Measurements from ENCODE around the gene PTMA.

The PTMA gene

DNA sequence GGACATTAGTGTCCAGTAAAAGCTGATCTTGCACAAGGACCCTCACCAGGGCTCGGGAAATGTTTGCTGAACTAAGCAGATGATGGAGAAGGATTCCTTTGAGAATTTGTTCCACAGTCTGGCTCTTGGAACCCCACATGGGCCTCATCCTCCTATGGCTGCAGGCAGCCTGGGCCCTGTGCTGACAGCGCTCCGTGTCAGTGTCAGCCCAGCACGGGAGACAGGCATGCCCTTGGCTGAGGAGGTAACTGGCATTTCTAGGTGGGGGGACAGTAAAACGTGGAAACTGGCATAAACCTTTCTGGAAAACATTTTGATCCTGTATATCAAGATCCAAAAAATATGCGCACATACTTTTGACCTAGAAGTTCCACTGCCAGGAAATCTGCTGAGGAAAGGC lies 10.5 kb downstream of the PTMA start:
- H4K20me1 ChIP-seq (ENCODE audit: low read depth, low read length): no peaks in the 10 kb centered on the region
- H3K27me3 ChIP-seq (ENCODE audit: low read length): no peaks in the 10 kb centered on the region
- H3K4me3 ChIP-seq (ENCODE audit: insufficient read depth, low read length, poor library complexity, severe bottlenecking): no peak overlapping the region
- no peaks in the 10 kb centered on the region for H3K9me3 ChIP-seq (ENCODE audit: insufficient read depth, low read length)
- H2AFZ ChIP-seq (ENCODE audit: low read depth, low read length, severe bottlenecking): no peak overlapping the region
- H3K4me2 ChIP-seq (ENCODE audit: low read depth, low read length, poor library complexity, severe bottlenecking): no peak overlapping the region
- H3K9me2 ChIP-seq (replicated peaks; ENCODE audit: insufficient read depth, low read length): no peaks in the 10 kb centered on the region
- peaks cover 24% of the 10 kb centered on the region for H3F3A ChIP-seq (ENCODE audit: insufficient read depth)
- H3K36me3 ChIP-seq (ENCODE audit: low read length): 0 out of 2 replicates have a peak, but pooled peaks cover 3% of the 10 kb centered on the region
- H3K79me2 ChIP-seq (ENCODE audit: insufficient read depth, low read length): no peaks in the 10 kb centered on the region
- H3K27ac ChIP-seq (ENCODE audit: low read depth, low read length): no peak overlapping the region
- H3K9ac ChIP-seq (ENCODE audit: low read length): no peak overlapping the region
- TF ChIP-seq, protein P1, sequence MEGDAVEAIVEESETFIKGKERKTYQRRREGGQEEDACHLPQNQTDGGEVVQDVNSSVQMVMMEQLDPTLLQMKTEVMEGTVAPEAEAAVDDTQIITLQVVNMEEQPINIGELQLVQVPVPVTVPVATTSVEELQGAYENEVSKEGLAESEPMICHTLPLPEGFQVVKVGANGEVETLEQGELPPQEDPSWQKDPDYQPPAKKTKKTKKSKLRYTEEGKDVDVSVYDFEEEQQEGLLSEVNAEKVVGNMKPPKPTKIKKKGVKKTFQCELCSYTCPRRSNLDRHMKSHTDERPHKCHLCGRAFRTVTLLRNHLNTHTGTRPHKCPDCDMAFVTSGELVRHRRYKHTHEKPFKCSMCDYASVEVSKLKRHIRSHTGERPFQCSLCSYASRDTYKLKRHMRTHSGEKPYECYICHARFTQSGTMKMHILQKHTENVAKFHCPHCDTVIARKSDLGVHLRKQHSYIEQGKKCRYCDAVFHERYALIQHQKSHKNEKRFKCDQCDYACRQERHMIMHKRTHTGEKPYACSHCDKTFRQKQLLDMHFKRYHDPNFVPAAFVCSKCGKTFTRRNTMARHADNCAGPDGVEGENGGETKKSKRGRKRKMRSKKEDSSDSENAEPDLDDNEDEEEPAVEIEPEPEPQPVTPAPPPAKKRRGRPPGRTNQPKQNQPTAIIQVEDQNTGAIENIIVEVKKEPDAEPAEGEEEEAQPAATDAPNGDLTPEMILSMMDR (IDR thresholded peaks at IDR 0.05; ENCODE audit: insufficient read depth, low read length, poor library complexity, severe bottlenecking): no peak
- TF ChIP-seq EZH2phosphoT487 (conservative IDR thresholded peaks at IDR 0.05; ENCODE audit: low read length): no peak

GRCh38 chr2:231720292-231720986 lies 12.1 kb downstream of the PTMA start:
- Histone ChIP-seq H3K79me2 (ENCODE audit: insufficient read depth, low read length) (no peaks in the 10 kb centered on the region), H4K20me1 (ENCODE audit: low read depth, low read length) (no peaks in the 10 kb centered on the region), H3F3A (ENCODE audit: insufficient read depth) (peaks cover 10% of the 10 kb centered on the region), H3K27me3 (ENCODE audit: low read length) (no peaks in the 10 kb centered on the region), H2AFZ (ENCODE audit: low read depth, low read length, severe bottlenecking) (no peak overlapping the region), H3K9me2 (replicated peaks; ENCODE audit: insufficient read depth, low read length) (no peaks in the 10 kb centered on the region), H3K9ac (ENCODE audit: low read length) (no peak overlapping the region), H3K4me2 (ENCODE audit: low read depth, low read length, poor library complexity, severe bottlenecking) (no peak overlapping the region), H3K27ac (ENCODE audit: low read depth, low read length) (no peak overlapping the region), H3K9me3 (ENCODE audit: insufficient read depth, low read length) (no peaks in the 10 kb centered on the region), H3K36me3 (ENCODE audit: low read length) (no peaks in the 10 kb centered on the region), H3K4me3 (ENCODE audit: insufficient read depth, low read length, poor library complexity, severe bottlenecking) (no peak overlapping the region)
- TF ChIP-seq EZH2phosphoT487 (conservative IDR thresholded peaks at IDR 0.05; ENCODE audit: low read length): no peak
- TF ChIP-seq, protein P1 (IDR thresholded peaks at IDR 0.05; ENCODE audit: insufficient read depth, low read length, poor library complexity, severe bottlenecking): no peak

- Histone ChIP-seq H3K79me2 (ENCODE audit: insufficient read depth, low read length) (no peaks in the 10 kb centered on the region), H3K9me3 (ENCODE audit: insufficient read depth, low read length) (no peaks in the 10 kb centered on the region), H3K9ac (ENCODE audit: low read length) (no peak overlapping the region), H2AFZ (ENCODE audit: low read depth, low read length, severe bottlenecking) (no peak overlapping the region), H4K20me1 (ENCODE audit: low read depth, low read length) (no peaks in the 10 kb centered on the region), H3K27me3 (ENCODE audit: low read length) (no peaks in the 10 kb centered on the region), H3K4me3 (ENCODE audit: insufficient read depth, low read length, poor library complexity, severe bottlenecking) (no peak overlapping the region), H3K4me2 (ENCODE audit: low read depth, low read length, poor library complexity, severe bottlenecking) (no peak overlapping the region), H3K36me3 (ENCODE audit: low read length) (no peaks in the 10 kb centered on the region), H3F3A (ENCODE audit: insufficient read depth) (peaks cover 9% of the 10 kb centered on the region), H3K9me2 (replicated peaks; ENCODE audit: insufficient read depth, low read length) (no peaks in the 10 kb centered on the region), H3K27ac (ENCODE audit: low read depth, low read length) (no peak overlapping the region)
- TF ChIP-seq, protein P1 (IDR thresholded peaks at IDR 0.05; ENCODE audit: insufficient read depth, low read length, poor library complexity, severe bottlenecking): no peak
- TF ChIP-seq EZH2phosphoT487 (conservative IDR thresholded peaks at IDR 0.05; ENCODE audit: low read length): no peak
These were observed 13.0 kb downstream of the PTMA start for GRCh38 chr2:231720987-231721966.
